ENCODE results near the gene PRDM16.

DNA sequence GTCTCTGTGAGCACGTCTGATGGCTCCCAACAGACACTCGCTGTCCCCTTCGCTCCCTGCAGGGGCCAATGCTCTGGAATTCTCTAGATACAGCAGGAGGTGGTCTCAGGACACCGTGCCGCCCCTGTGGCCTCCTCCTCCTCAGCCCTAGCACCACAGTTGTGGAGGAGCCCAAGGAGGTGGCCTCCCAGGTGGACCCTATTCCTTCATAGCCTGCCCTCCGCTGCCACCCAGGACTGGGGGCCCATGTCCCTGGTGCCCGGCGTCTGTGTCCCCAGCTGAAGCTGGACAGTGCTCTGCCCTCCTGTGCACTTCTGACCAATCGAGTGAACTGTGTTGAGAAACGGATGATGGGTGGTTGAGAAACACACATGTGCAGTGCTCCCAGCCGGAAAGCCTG is 235.7 kb downstream of the PRDM16 start:
- TF ChIP-seq ZNF121 (CRISPR knock-in tag; IDR thresholded peaks at IDR 0.05) (no peak), CTCF (IDR thresholded peaks at IDR 0.05) (no peak), ESRRA (CRISPR knock-in tag; IDR thresholded peaks at IDR 0.05; ENCODE audit: borderline replicate concordance) (no peak), NFE2L1 (CRISPR knock-in tag; IDR thresholded peaks at IDR 0.05) (no peak)
